ENCODE results near the gene PLIN4.

PLIN4 gene

DNA sequence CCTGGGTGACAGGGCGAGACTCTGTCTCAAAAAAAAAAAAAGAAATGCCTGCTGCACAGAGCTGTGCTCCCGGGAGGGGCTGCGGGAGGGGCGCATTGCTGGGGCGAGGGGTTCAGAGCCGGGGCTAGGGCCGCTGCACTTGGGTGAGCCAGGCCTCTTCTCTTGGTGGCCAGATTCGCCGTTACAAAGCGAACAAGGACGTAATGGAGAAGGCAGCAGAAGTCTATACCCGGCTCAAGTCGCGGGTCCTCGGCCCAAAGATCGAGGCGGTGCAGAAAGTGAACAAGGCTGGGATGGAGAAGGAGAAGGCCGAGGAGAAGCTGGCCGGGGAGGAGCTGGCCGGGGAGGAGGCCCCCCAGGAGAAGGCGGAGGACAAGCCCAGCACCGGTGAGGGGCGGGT, 19.0 kb downstream of the PLIN4 start:
- no peak overlapping the region for H3K4me3 ChIP-seq (ENCODE audit: low read depth, low read length)
- no peak for TF ChIP-seq POLR2A (IDR thresholded peaks at IDR 0.05; ENCODE audit: extremely low read depth, insufficient read length)
- TF ChIP-seq, protein P1, sequence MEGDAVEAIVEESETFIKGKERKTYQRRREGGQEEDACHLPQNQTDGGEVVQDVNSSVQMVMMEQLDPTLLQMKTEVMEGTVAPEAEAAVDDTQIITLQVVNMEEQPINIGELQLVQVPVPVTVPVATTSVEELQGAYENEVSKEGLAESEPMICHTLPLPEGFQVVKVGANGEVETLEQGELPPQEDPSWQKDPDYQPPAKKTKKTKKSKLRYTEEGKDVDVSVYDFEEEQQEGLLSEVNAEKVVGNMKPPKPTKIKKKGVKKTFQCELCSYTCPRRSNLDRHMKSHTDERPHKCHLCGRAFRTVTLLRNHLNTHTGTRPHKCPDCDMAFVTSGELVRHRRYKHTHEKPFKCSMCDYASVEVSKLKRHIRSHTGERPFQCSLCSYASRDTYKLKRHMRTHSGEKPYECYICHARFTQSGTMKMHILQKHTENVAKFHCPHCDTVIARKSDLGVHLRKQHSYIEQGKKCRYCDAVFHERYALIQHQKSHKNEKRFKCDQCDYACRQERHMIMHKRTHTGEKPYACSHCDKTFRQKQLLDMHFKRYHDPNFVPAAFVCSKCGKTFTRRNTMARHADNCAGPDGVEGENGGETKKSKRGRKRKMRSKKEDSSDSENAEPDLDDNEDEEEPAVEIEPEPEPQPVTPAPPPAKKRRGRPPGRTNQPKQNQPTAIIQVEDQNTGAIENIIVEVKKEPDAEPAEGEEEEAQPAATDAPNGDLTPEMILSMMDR (IDR thresholded peaks at IDR 0.05; ENCODE audit: low read depth, low read length) = no peak
- TF ChIP-seq, protein P2, sequence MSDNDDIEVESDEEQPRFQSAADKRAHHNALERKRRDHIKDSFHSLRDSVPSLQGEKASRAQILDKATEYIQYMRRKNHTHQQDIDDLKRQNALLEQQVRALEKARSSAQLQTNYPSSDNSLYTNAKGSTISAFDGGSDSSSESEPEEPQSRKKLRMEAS (IDR thresholded peaks at IDR 0.05; ENCODE audit: low read depth, low read length) = no peak
- TF ChIP-seq MYC (IDR thresholded peaks at IDR 0.05; ENCODE audit: low read depth, low read length) = no peak
- DNase-seq (ENCODE audit: low read depth) = no peak

DNA sequence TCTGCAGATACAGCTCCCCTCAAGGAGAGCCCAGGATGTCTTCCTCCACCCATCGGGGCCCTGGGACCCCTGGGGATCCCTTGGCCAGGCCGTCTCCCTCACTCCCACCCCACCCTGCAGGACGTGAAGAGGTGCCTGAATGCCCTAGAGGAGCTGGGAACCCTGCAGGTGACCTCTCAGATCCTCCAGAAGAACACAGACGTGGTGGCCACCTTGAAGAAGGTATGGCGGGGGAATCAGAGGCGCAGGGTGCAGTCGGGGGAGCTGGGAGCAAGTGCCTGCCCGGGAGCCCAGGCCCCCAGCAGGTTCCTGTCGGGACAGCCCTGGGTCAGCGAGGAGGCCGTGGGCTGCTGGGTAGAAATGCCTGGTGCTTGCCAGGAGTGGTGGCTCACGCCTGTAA, 19.6 kb downstream of the PLIN4 start:
- no peak overlapping the region for H3K4me3 ChIP-seq (ENCODE audit: low read depth, low read length)
- DNase-seq (ENCODE audit: low read depth) = no peak
- TF ChIP-seq, protein P1 (IDR thresholded peaks at IDR 0.05; ENCODE audit: low read depth, low read length) = no peak
- TF ChIP-seq POLR2A (IDR thresholded peaks at IDR 0.05; ENCODE audit: extremely low read depth, insufficient read length) = no peak
- TF ChIP-seq MYC (IDR thresholded peaks at IDR 0.05; ENCODE audit: low read depth, low read length) = no peak
- TF ChIP-seq, protein P2 (IDR thresholded peaks at IDR 0.05; ENCODE audit: low read depth, low read length) = no peak

- no peak for DNase-seq (ENCODE audit: low read depth)
- TF ChIP-seq, protein P2 (IDR thresholded peaks at IDR 0.05; ENCODE audit: low read depth, low read length) = no peak
- TF ChIP-seq POLR2A (IDR thresholded peaks at IDR 0.05; ENCODE audit: extremely low read depth, insufficient read length) (no peak), MYC (IDR thresholded peaks at IDR 0.05; ENCODE audit: low read depth, low read length) (no peak)
- TF ChIP-seq, protein P1 (IDR thresholded peaks at IDR 0.05; ENCODE audit: low read depth, low read length) = no peak
Measured at GRCh38 chr19:4497770-4498389, 20.4 kb downstream of the PLIN4 start.

GRCh38 chr19:4496304-4496703, 22.0 kb downstream of the PLIN4 start:
- H3K4me3 ChIP-seq (ENCODE audit: low read depth, low read length) = no peak overlapping the region
- DNase-seq (ENCODE audit: low read depth) = no peak
- TF ChIP-seq, protein P2 (IDR thresholded peaks at IDR 0.05; ENCODE audit: low read depth, low read length) = no peak
- TF ChIP-seq POLR2A (IDR thresholded peaks at IDR 0.05; ENCODE audit: extremely low read depth, insufficient read length) = no peak
- TF ChIP-seq, protein P1 (IDR thresholded peaks at IDR 0.05; ENCODE audit: low read depth, low read length) = no peak
- TF ChIP-seq MYC (IDR thresholded peaks at IDR 0.05; ENCODE audit: low read depth, low read length) = no peak

More at GRCh38 chr19:4497770-4498389, 20.4 kb downstream of the PLIN4 start:
- H3K4me3 ChIP-seq (ENCODE audit: low read depth, low read length) = no peak overlapping the region

DNA sequence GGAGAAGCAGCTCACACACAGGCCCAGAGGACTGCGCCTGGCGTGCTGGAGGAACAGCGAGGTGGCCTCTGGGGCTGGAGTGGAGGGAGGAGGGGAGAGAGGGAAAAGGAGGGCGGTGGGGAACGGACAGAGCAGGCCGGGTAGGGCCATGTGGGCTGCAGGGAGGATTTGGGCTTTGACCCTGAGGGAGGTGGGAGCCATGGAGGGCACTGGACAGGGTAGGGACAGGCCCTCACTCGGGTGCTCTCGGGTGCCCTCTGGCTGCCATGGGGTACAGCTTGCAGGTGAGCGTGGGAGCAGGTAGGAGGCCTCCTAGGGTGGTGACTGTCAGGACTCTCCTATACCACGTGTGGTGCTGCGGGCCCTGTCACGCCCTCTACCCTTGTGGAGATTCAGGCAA, 22.8 kb downstream of the PLIN4 start:
- H3K4me3 ChIP-seq (ENCODE audit: low read depth, low read length) = no peak overlapping the region
- TF ChIP-seq, protein P1 (IDR thresholded peaks at IDR 0.05; ENCODE audit: low read depth, low read length) = no peak
- no peak for TF ChIP-seq POLR2A (IDR thresholded peaks at IDR 0.05; ENCODE audit: extremely low read depth, insufficient read length)
- TF ChIP-seq, protein P2 (IDR thresholded peaks at IDR 0.05; ENCODE audit: low read depth, low read length) = no peak
- no peak for TF ChIP-seq MYC (IDR thresholded peaks at IDR 0.05; ENCODE audit: low read depth, low read length)
- no peak for DNase-seq (ENCODE audit: low read depth)
